ENCODE results near the gene EZR.

Gene EZR

GRCh38 chr6:158756126-158756525, 63.0 kb downstream of the EZR start:
- no peak for TF ChIP-seq SPI1 (IDR thresholded peaks at IDR 0.05; ENCODE audit: borderline replicate concordance, low read depth)
- no peak for TF ChIP-seq CTCF (IDR thresholded peaks at IDR 0.05; ENCODE audit: insufficient read depth, low read length)
- no peak for TF ChIP-seq REST (IDR thresholded peaks at IDR 0.05; ENCODE audit: insufficient replicate concordance, low read depth)
- TF ChIP-seq GABPA (IDR thresholded peaks at IDR 0.05; ENCODE audit: low read depth) = no peak
- no peak for TF ChIP-seq POLR2AphosphoS5 (IDR thresholded peaks at IDR 0.05; ENCODE audit: low read depth)
- H3K27me3 ChIP-seq (ENCODE audit: insufficient read depth, poor library complexity, severe bottlenecking) = no peaks in the 10 kb centered on the region
- no peak overlapping the region for H3K27ac ChIP-seq (replicated peaks)
- no peak for DNase-seq (ENCODE audit: low read depth in 1 of 2, low spot score in 1 of 2)
- H3K4me3 ChIP-seq (replicated peaks; ENCODE audit: insufficient read depth, low read length) = no peak overlapping the region

DNA sequence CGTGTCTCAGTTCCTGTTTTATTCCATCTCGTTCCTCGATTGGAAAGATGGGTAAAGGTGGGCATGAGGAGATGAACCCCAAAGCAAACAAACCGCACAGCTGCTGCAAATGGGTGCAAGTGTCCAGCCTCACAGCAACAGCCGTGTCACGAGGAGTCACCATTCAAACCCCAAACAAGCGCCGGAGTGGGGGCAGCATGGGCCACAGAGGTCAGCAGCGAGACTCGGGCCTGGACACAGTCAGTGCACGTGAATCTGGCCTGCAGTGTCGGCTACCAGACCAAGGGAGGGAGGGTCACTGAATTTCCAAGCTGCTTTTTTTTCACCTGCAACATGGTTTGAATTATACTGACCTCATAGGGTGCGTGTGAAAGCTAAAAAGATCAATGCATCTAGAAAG, 63.5 kb downstream of the EZR start:
- H3K4me3 ChIP-seq (replicated peaks; ENCODE audit: insufficient read depth, low read length) = no peak overlapping the region
- H3K27ac ChIP-seq (replicated peaks) = no peak overlapping the region
- no peak for TF ChIP-seq SPI1 (IDR thresholded peaks at IDR 0.05; ENCODE audit: borderline replicate concordance, low read depth)
- TF ChIP-seq CTCF (IDR thresholded peaks at IDR 0.05; ENCODE audit: insufficient read depth, low read length) = no peak
- TF ChIP-seq GABPA (IDR thresholded peaks at IDR 0.05; ENCODE audit: low read depth) = no peak
- no peak for TF ChIP-seq POLR2AphosphoS5 (IDR thresholded peaks at IDR 0.05; ENCODE audit: low read depth)
- TF ChIP-seq REST (IDR thresholded peaks at IDR 0.05; ENCODE audit: insufficient replicate concordance, low read depth) = no peak
- no peaks in the 10 kb centered on the region for H3K27me3 ChIP-seq (ENCODE audit: insufficient read depth, poor library complexity, severe bottlenecking)
- DNase-seq (ENCODE audit: low read depth in 1 of 2, low spot score in 1 of 2) = no peak

DNA sequence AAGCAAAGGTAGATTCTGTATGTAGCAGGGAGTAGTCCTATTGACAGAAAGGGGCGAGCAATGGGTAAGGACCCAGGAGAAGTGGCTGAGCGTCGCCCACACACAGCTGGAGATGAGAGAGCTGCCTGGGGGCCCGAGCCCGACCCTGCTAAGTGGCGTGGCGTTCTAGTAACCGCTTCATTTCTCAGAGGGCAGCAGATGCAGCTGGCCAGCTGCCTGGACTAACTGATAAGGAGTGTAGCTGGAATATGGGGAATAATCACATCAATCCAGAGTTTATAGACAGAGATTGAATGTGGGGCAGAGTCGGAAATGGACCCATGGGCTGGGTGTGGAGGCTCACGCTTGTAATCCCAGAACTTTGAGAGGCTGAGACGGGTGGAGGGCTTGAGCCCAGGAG, 64.4 kb downstream of the EZR start:
- TF ChIP-seq GABPA (IDR thresholded peaks at IDR 0.05; ENCODE audit: low read depth) = no peak
- no peak for TF ChIP-seq SPI1 (IDR thresholded peaks at IDR 0.05; ENCODE audit: borderline replicate concordance, low read depth)
- TF ChIP-seq POLR2AphosphoS5 (IDR thresholded peaks at IDR 0.05; ENCODE audit: low read depth) = no peak
- TF ChIP-seq REST (IDR thresholded peaks at IDR 0.05; ENCODE audit: insufficient replicate concordance, low read depth) = no peak
- no peak for TF ChIP-seq CTCF (IDR thresholded peaks at IDR 0.05; ENCODE audit: insufficient read depth, low read length)
- no peak for DNase-seq (ENCODE audit: low read depth in 1 of 2, low spot score in 1 of 2)
- Histone ChIP-seq H3K27ac (replicated peaks) (no peak overlapping the region), H3K4me3 (replicated peaks; ENCODE audit: insufficient read depth, low read length) (no peak overlapping the region), H3K27me3 (ENCODE audit: insufficient read depth, poor library complexity, severe bottlenecking) (no peaks in the 10 kb centered on the region)

Data from HL-60 (cell line).